ENCODE results near the gene UGCG.

UGCG gene

GRCh38 chr9:111909444-111909843 is 12.8 kb downstream of the UGCG start:
- no peak for DNase-seq (ENCODE audit: low spot score)
- TF ChIP-seq CTCF (IDR thresholded peaks at IDR 0.05), result no peak
- Histone ChIP-seq H3K27ac (no peak overlapping the region), H3K4me3 (no peak overlapping the region)

- TF ChIP-seq CTCF (IDR thresholded peaks at IDR 0.05), result no peak
- DNase-seq (ENCODE audit: low spot score), result no peak
- Histone ChIP-seq H3K27ac (no peak overlapping the region), H3K4me3 (no peak overlapping the region)
Observed at GRCh38 chr9:111910428-111910827, 13.8 kb downstream of the UGCG start.

- Histone ChIP-seq H3K4me3 (no peak overlapping the region), H3K27ac (no peak overlapping the region)
- no peak for TF ChIP-seq CTCF (IDR thresholded peaks at IDR 0.05)
- no peak for DNase-seq (ENCODE audit: low spot score)
Observed at GRCh38 chr9:111913159-111913558, 16.5 kb downstream of the UGCG start.

- no peak for DNase-seq (ENCODE audit: low spot score)
- peak overlapping the region; percentile 36 for H3K4me3 ChIP-seq
- no peak for TF ChIP-seq CTCF (IDR thresholded peaks at IDR 0.05)
- H3K27ac ChIP-seq, result no peak overlapping the region
Observed at GRCh38 chr9:111914749-111915424, 18.3 kb downstream of the UGCG start.

GRCh38 chr9:111915425-111915758 is 18.8 kb downstream of the UGCG start:
- no peak for DNase-seq (ENCODE audit: low spot score)
- Histone ChIP-seq H3K27ac (no peak overlapping the region), H3K4me3 (no peak overlapping the region)
- no peak for TF ChIP-seq CTCF (IDR thresholded peaks at IDR 0.05)

- no peak for TF ChIP-seq CTCF (IDR thresholded peaks at IDR 0.05)
- no peak overlapping the region for H3K4me3 ChIP-seq
- no peak for DNase-seq (ENCODE audit: low spot score)
- H3K27ac ChIP-seq, result no peak overlapping the region
Observed at GRCh38 chr9:111916234-111916645, 19.6 kb downstream of the UGCG start.

- no peak for TF ChIP-seq CTCF (IDR thresholded peaks at IDR 0.05)
- no peak for DNase-seq (ENCODE audit: low spot score)
- Histone ChIP-seq H3K27ac (no peak overlapping the region), H3K4me3 (no peak overlapping the region)
Observed at GRCh38 chr9:111917201-111917600, 20.6 kb downstream of the UGCG start.

All from coronary artery (tissue), 2 donors.